Adrenal gland (tissue), 5 donors: ENCODE measurements around the gene CD34.

Experiments used
- CTCF ChIP-seq, 6 experiments: fragments of 450-650 bp in 4 of 6; fragments of 200-600 bp in 2 of 6; sonication (generic) in 1 of 6; IDR thresholded peaks; 1 replicate in 5 of 6; 2 replicates in 1 of 6; pipeline versions ENCODE4 v1.5.1 to v1.8.0; 2016 to 2021; ENCODE audit warnings: antibody characterized with exemption in 6 of 6, mild to moderate bottlenecking in 2 of 6, moderate library complexity in 1 of 6
- POLR2A ChIP-seq, 2 donors: fragments of 450-650 bp; IDR thresholded peaks; one replicate each; pipeline ENCODE4 v1.6.1; 2017; ENCODE audit warnings: antibody characterized with exemption in 2 of 2, mild to moderate bottlenecking in 2 of 2, moderate library complexity in 1 of 2
- donor health status: DM: no; HTN: no; CAD: no.

- TF ChIP-seq CTCF (IDR thresholded peaks at IDR 0.05): no peak
- no peak for TF ChIP-seq POLR2A (IDR thresholded peaks at IDR 0.05)
These were observed 40.7 kb upstream of the CD34 start for GRCh38 chr1:207951652-207952051.
